Measurements from ENCODE around the gene USH1C. TPM values are rescaled to one million over a fixed set of nuclear protein-coding genes. Genes with fewer than 3 reads are reported as not detected.

The USH1C gene
- total and polyA plus RNA-seq, 4 donors: 0.10 to 0.55 (median 0.13) TPM

- H3K9me3 ChIP-seq (ENCODE audit: control insufficient read depth in 4 of 4, insufficient read depth in 3 of 4, low read length in 3 of 4): peaks cover 0 to 8% (median 0%) of the 10 kb centered on the region in 4 donors
- DNase-seq (no peak), ATAC-seq (ENCODE audit: insufficient read depth, low FRiP score) (no peak)
- H3K4me1 ChIP-seq (ENCODE audit: control insufficient read depth in 5 of 5, insufficient read depth in 5 of 5, low read length in 5 of 5): no peaks in the 10 kb centered on the region
- no peaks in the 10 kb centered on the region for H3K36me3 ChIP-seq (ENCODE audit: control insufficient read depth in 4 of 4, insufficient read depth in 4 of 4, low read length in 4 of 4)
- no peak overlapping the region for H3K9ac ChIP-seq (ENCODE audit: insufficient read depth in 1 of 2, low read length in 2 of 2)
- WGBS, 2 donors: 93 to 95% methylated on average over 7 of the region's 7 CpGs
- no peak overlapping the region for H3K4me3 ChIP-seq
- TF ChIP-seq, protein P1, sequence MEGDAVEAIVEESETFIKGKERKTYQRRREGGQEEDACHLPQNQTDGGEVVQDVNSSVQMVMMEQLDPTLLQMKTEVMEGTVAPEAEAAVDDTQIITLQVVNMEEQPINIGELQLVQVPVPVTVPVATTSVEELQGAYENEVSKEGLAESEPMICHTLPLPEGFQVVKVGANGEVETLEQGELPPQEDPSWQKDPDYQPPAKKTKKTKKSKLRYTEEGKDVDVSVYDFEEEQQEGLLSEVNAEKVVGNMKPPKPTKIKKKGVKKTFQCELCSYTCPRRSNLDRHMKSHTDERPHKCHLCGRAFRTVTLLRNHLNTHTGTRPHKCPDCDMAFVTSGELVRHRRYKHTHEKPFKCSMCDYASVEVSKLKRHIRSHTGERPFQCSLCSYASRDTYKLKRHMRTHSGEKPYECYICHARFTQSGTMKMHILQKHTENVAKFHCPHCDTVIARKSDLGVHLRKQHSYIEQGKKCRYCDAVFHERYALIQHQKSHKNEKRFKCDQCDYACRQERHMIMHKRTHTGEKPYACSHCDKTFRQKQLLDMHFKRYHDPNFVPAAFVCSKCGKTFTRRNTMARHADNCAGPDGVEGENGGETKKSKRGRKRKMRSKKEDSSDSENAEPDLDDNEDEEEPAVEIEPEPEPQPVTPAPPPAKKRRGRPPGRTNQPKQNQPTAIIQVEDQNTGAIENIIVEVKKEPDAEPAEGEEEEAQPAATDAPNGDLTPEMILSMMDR (IDR thresholded peaks at IDR 0.05; ENCODE audit: control extremely low read depth, extremely low read depth): no peak
- peaks cover 0 to 7% (median 2%) of the 10 kb centered on the region in 3 donors for H3K27me3 ChIP-seq (ENCODE audit: control insufficient read depth in 3 of 3, insufficient read depth in 3 of 3, low read length in 2 of 3)
- H3K27ac ChIP-seq (ENCODE audit: low read depth in 1 of 2, low read length in 1 of 2): no peak overlapping the region
Observed at GRCh38 chr11:17590463-17590862, 46.2 kb upstream of the USH1C start.

- no peak for ATAC-seq (ENCODE audit: insufficient read depth, low FRiP score)
- H3K27me3 ChIP-seq (ENCODE audit: control insufficient read depth in 3 of 3, insufficient read depth in 3 of 3, low read length in 2 of 3): peaks cover 0 to 7% (median 2%) of the 10 kb centered on the region in 3 donors
- H3K9me3 ChIP-seq (ENCODE audit: control insufficient read depth in 4 of 4, insufficient read depth in 3 of 4, low read length in 3 of 4): peaks cover 0 to 5% (median 0%) of the 10 kb centered on the region in 4 donors
- H3K9ac ChIP-seq (ENCODE audit: insufficient read depth in 1 of 2, low read length in 2 of 2): no peak overlapping the region
- peak in 1 of 3 donors; percentile 1 for DNase-seq
- H3K36me3 ChIP-seq (ENCODE audit: control insufficient read depth in 4 of 4, insufficient read depth in 4 of 4, low read length in 4 of 4): no peaks in the 10 kb centered on the region
- WGBS, 2 donors: 85 to 91% methylated on average over 4 of the region's 4 CpGs
- H3K4me3 ChIP-seq: no peak overlapping the region
- H3K27ac ChIP-seq (ENCODE audit: low read depth in 1 of 2, low read length in 1 of 2): no peak overlapping the region
- H3K4me1 ChIP-seq (ENCODE audit: control insufficient read depth in 5 of 5, insufficient read depth in 5 of 5, low read length in 5 of 5): no peaks in the 10 kb centered on the region
- TF ChIP-seq, protein P1 (IDR thresholded peaks at IDR 0.05; ENCODE audit: control extremely low read depth, extremely low read depth): no peak
Observed at GRCh38 chr11:17588721-17589120, 44.5 kb upstream of the USH1C start.

- 81 to 86% methylated on average over 8 of the region's 8 CpGs for WGBS, 2 donors
- H3K9ac ChIP-seq (ENCODE audit: insufficient read depth in 1 of 2, low read length in 2 of 2): no peak overlapping the region
- TF ChIP-seq, protein P1 (IDR thresholded peaks at IDR 0.05; ENCODE audit: control extremely low read depth, extremely low read depth): no peak
- H3K9me3 ChIP-seq (ENCODE audit: control insufficient read depth in 4 of 4, insufficient read depth in 3 of 4, low read length in 3 of 4): no peaks in the 10 kb centered on the region
- no peak overlapping the region for H3K4me3 ChIP-seq
- no peak overlapping the region for H3K27ac ChIP-seq (ENCODE audit: low read depth in 1 of 2, low read length in 1 of 2)
- peaks cover 0 to 7% (median 2%) of the 10 kb centered on the region in 3 donors for H3K27me3 ChIP-seq (ENCODE audit: control insufficient read depth in 3 of 3, insufficient read depth in 3 of 3, low read length in 2 of 3)
- no peaks in the 10 kb centered on the region for H3K36me3 ChIP-seq (ENCODE audit: control insufficient read depth in 4 of 4, insufficient read depth in 4 of 4, low read length in 4 of 4)
- no peaks in the 10 kb centered on the region for H3K4me1 ChIP-seq (ENCODE audit: control insufficient read depth in 5 of 5, insufficient read depth in 5 of 5, low read length in 5 of 5)
- DNase-seq: peak in 1 of 3 donors; percentile 7
- no peak for ATAC-seq (ENCODE audit: insufficient read depth, low FRiP score)
Observed at GRCh38 chr11:17588166-17588565, 44.0 kb upstream of the USH1C start.

Data from lung (tissue), 12 donors.